CD14-positive monocyte (primary cell): Measurements from ENCODE around the gene TMEM184B. TPM values are rescaled to one million over a fixed set of nuclear protein-coding genes. Genes with fewer than 3 reads are reported as not detected.

ENCODE experiments used
- DNase-seq, 3 donors: peaks; one replicate each; pipeline ENCODE4 v3.0.0-alpha.2; 2011 to 2022
- H2AFZ ChIP-seq: 2 replicates; pipeline ENCODE4 v1.6.0; 2012; ENCODE audit warnings: mild to moderate bottlenecking, low read depth, low read length, inconsistent platforms; ENCODE audit not compliant: insufficient read depth, poor library complexity, severe bottlenecking
- H3K27ac ChIP-seq, 2 donors: 1 replicate in 1 of 2; 2 replicates in 1 of 2; pipeline ENCODE4 v1.5.1; 2012 to 2013; ENCODE audit warnings: low read length in 2 of 2, control low read depth in 1 of 2, inconsistent platforms in 1 of 2, low read depth in 1 of 2, mild to moderate bottlenecking in 1 of 2
- H3K27me3 ChIP-seq, 2 donors: one replicate each; pipeline versions ENCODE4 v1.6.0 to v1.6.1; 2011 to 2013; ENCODE audit warnings: low read length in 2 of 2; ENCODE audit not compliant: control insufficient read depth in 2 of 2, insufficient read depth in 2 of 2
- H3K36me3 ChIP-seq, 2 donors: replicated peaks in 1 of 2; 1 replicate in 1 of 2; 2 replicates in 1 of 2; pipeline versions ENCODE4 v1.5.1 to v1.6.1; 2012 to 2013; ENCODE audit warnings: low read length in 2 of 2, control low read depth in 1 of 2, inconsistent platforms in 1 of 2, mild to moderate bottlenecking in 1 of 2; ENCODE audit not compliant: insufficient read depth in 2 of 2, control insufficient read depth in 1 of 2
- H3K4me1 ChIP-seq, 2 donors: 1 replicate in 1 of 2; 2 replicates in 1 of 2; pipeline versions ENCODE4 v1.5.1 to v1.6.1; 2012 to 2013; ENCODE audit warnings: low read length in 2 of 2, control low read depth in 1 of 2, inconsistent platforms in 1 of 2, mild to moderate bottlenecking in 1 of 2, moderate library complexity in 1 of 2; ENCODE audit not compliant: insufficient read depth in 2 of 2, control insufficient read depth in 1 of 2
- H3K4me2 ChIP-seq: replicated peaks from 2 replicates; pipeline ENCODE3; 2012; ENCODE audit warnings: low read length, moderate library complexity, mild to moderate bottlenecking; ENCODE audit not compliant: poor library complexity, severe bottlenecking; ENCODE audit errors: extremely low read depth
- H3K4me3 ChIP-seq, 3 experiments: fragments of 200-600 bp in 1 of 3; sonication (generic) in 1 of 3; replicated peaks in 1 of 3; 1 replicate in 2 of 3; 2 replicates in 1 of 3; pipeline ENCODE4 v1.5.1; 2011 to 2013; ENCODE audit warnings: low read length in 3 of 3, mild to moderate bottlenecking in 3 of 3, control low read depth in 2 of 3, low read depth in 2 of 3, inconsistent platforms in 1 of 3, moderate library complexity in 1 of 3
- H3K79me2 ChIP-seq: 2 replicates; pipeline ENCODE4 v1.6.0; 2012; ENCODE audit warnings: mild to moderate bottlenecking, control low read depth, inconsistent platforms, low read length, moderate library complexity; ENCODE audit not compliant: insufficient read depth
- H3K9ac ChIP-seq: 2 replicates; pipeline ENCODE4 v1.6.0; 2017; ENCODE audit warnings: low read length, mild to moderate bottlenecking; ENCODE audit not compliant: insufficient read depth, poor library complexity, severe bottlenecking
- H3K9me3 ChIP-seq, 2 donors: replicated peaks in 1 of 2; 1 replicate in 1 of 2; 2 replicates in 1 of 2; pipeline versions ENCODE4 v1.5.1 to v1.6.1; 2012 to 2013; ENCODE audit warnings: low read length in 2 of 2, control low read depth in 1 of 2; ENCODE audit not compliant: control insufficient read depth in 1 of 2, insufficient read depth in 1 of 2
- H4K20me1 ChIP-seq: 2 replicates; pipeline ENCODE4 v1.6.0; 2012; ENCODE audit warnings: mild to moderate bottlenecking, low read length, control low read depth, moderate library complexity; ENCODE audit not compliant: insufficient read depth
- H3K27ac Mint-ChIP-seq, 7 donors: one replicate each; pipeline ENCODE4 v1.8.0; 2020; ENCODE audit warnings: mild to moderate bottlenecking in 7 of 7, mixed read lengths in 7 of 7, moderate library complexity in 6 of 7, inconsistent platforms in 2 of 7
- H3K27me3 Mint-ChIP-seq, 3 donors: one replicate each; pipeline ENCODE4 v1.8.0; 2021 to 2022; ENCODE audit warnings: low read depth in 3 of 3, mild to moderate bottlenecking in 3 of 3, mixed read lengths in 3 of 3, moderate library complexity in 3 of 3, inconsistent platforms in 1 of 3
- H3K36me3 Mint-ChIP-seq, 2 donors: one replicate each; pipeline ENCODE4 v1.8.0; 2020; ENCODE audit warnings: mixed read lengths in 2 of 2, inconsistent platforms in 1 of 2, mild to moderate bottlenecking in 1 of 2
- H3K4me1 Mint-ChIP-seq: one replicate; pipeline ENCODE4 v1.8.0; 2020; ENCODE audit warnings: mild to moderate bottlenecking, mixed read lengths
- H3K4me3 Mint-ChIP-seq, 2 donors: one replicate each; pipeline ENCODE4 v1.8.0; 2020; ENCODE audit warnings: mild to moderate bottlenecking in 2 of 2, mixed read lengths in 2 of 2, moderate library complexity in 1 of 2
- H3K9me3 Mint-ChIP-seq, 7 donors: one replicate each; pipeline ENCODE4 v1.8.0; 2020 to 2022; ENCODE audit warnings: mixed read lengths in 7 of 7, mild to moderate bottlenecking in 6 of 7, moderate library complexity in 6 of 7, inconsistent platforms in 2 of 7
- WGBS: methylation state at CpG from one replicate; pipeline ENCODE4 v1.1.5; 2013; ENCODE audit warnings: missing lambda C conversion rate; ENCODE audit not compliant: insufficient coverage; 5-methylcytosine and 5-hydroxymethylcytosine counted together
- intact Hi-C, 2 donors: fragments of 100-400 bp; cut with micrococcal nuclease; formaldehyde crosslinking; loops; one replicate each; pipeline versions ENCODE4 v1.15.0 to v1.15.1; 2023
- polyA plus RNA-seq, 3 donors: library from polyadenylated mRNA; depleted of rRNA in 1 of 3; unstranded in 2 of 3; stranded (reverse) in 1 of 3; fragments of 300-500 nt in 2 of 3; fragments of >200 nt in 1 of 3; fragmentation: Illumina TruSeq in 2 of 3; gene quantifications; 1 replicate in 2 of 3; 2 replicates in 1 of 3; pipeline ENCODE4 v1.2.3, GENCODE V29; 2012 to 2021
- TF ChIP-seq, protein P1 (sequence below): fragments of 200-600 bp; IDR thresholded peaks from one replicate; pipeline ENCODE4 v1.8.0; 2022; ENCODE audit warnings: antibody characterized with exemption, mild to moderate bottlenecking

TMEM184B gene
- polyA plus RNA-seq, 3 donors: 7.4 to 17.7 (median 10.6) TPM

DNA sequence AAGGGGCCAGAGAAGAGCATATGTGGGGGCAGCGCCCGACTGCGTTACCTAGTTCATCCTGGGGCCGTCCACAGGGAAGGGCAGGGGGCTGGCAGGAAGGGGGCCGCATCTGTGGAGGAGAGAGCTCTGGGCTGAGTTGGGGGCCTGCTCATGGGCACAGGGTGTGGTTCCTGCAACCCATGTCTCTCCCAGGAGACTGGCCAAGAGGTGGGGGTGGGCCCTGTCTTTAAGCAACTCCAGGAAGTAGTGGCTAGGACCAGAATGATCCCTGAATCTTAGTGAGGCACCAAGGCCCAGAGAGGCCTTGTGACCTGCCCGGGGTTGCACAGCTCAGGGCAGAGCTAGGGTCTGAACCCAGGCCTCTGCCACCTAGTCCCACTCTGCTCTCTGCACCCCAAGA lies 22.5 kb upstream of the TMEM184B start:
- 91% methylated on average over 6 of the region's 6 CpGs for WGBS
- Histone ChIP-seq H3K9me3 (no peaks in the 10 kb centered on the region), H3K36me3 (peaks cover 52 to 72% of the 10 kb centered on the region in 2 donors), H3K4me3 (no peak overlapping the region), H3K4me1 (no peaks in the 10 kb centered on the region), H4K20me1 (no peaks in the 10 kb centered on the region), H3K27me3 (no peaks in the 10 kb centered on the region), H2AFZ (no peak overlapping the region), H3K9ac (no peak overlapping the region), H3K4me2 (no peak overlapping the region), H3K27ac (no peak overlapping the region), H3K79me2 (no peaks in the 10 kb centered on the region)
- TF ChIP-seq, protein P1, sequence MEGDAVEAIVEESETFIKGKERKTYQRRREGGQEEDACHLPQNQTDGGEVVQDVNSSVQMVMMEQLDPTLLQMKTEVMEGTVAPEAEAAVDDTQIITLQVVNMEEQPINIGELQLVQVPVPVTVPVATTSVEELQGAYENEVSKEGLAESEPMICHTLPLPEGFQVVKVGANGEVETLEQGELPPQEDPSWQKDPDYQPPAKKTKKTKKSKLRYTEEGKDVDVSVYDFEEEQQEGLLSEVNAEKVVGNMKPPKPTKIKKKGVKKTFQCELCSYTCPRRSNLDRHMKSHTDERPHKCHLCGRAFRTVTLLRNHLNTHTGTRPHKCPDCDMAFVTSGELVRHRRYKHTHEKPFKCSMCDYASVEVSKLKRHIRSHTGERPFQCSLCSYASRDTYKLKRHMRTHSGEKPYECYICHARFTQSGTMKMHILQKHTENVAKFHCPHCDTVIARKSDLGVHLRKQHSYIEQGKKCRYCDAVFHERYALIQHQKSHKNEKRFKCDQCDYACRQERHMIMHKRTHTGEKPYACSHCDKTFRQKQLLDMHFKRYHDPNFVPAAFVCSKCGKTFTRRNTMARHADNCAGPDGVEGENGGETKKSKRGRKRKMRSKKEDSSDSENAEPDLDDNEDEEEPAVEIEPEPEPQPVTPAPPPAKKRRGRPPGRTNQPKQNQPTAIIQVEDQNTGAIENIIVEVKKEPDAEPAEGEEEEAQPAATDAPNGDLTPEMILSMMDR: no peak
- Mint-ChIP-seq H3K4me3 (no peak overlapping the region), H3K27me3 (peaks cover 0 to 2% (median 1%) of the 10 kb centered on the region in 3 donors), H3K27ac (peak overlapping the region in 1 of 7 donors; percentile 18), H3K9me3 (peaks cover 0 to 3% (median 0%) of the 10 kb centered on the region in 7 donors), H3K4me1 (peaks cover 1% of the 10 kb centered on the region), H3K36me3 (peaks cover 48 to 68% of the 10 kb centered on the region in 2 donors)
- intact Hi-C loops: loop anchor here (5.0 kb wide), 1 partner anchor 57 kb away; no protein-coding TSS in a partner anchor
- DNase-seq: no peak

DNA sequence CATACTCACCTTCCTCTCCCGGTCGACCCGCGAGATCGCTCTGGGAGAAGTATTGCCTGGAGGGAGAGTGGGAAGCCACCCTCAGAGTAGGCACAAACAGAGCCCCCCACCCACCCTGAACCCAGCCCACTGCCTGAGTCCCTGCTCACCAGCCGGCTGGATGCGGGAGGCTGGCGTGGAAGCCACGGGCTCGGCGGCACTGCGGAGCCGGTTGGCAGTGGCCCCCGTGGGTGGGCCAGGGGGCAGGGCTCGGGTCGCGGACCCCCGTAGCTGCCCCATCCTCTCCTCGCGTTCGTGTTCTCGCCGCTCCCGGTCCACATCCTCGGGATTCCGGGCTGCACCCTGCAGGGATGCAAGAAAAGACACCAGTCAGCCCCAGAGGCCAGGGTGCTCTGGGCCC lies 21.4 kb upstream of the TMEM184B start:
- no peak overlapping the region for H3K4me3 ChIP-seq
- H3K79me2 ChIP-seq: no peaks in the 10 kb centered on the region
- H3K27me3 Mint-ChIP-seq: peaks cover 0 to 2% (median 1%) of the 10 kb centered on the region in 3 donors
- H3K36me3 ChIP-seq: peaks cover 40 to 61% of the 10 kb centered on the region in 2 donors
- no peak overlapping the region for H3K9ac ChIP-seq
- H3K9me3 ChIP-seq: no peaks in the 10 kb centered on the region
- 98% methylated on average over 16 of the region's 26 CpGs for WGBS
- H3K27ac Mint-ChIP-seq: peak overlapping the region in 1 of 7 donors; percentile 15
- no peak overlapping the region for H3K4me2 ChIP-seq
- peaks cover 0 to 5% of the 10 kb centered on the region in 2 donors for H3K4me1 ChIP-seq
- no peak overlapping the region for H2AFZ ChIP-seq
- no peak for DNase-seq
- intact Hi-C loops: no loop called here
- TF ChIP-seq, protein P1: no peak
- peaks cover 41 to 58% of the 10 kb centered on the region in 2 donors for H3K36me3 Mint-ChIP-seq
- H3K4me3 Mint-ChIP-seq: no peak overlapping the region
- H3K27ac ChIP-seq: no peak overlapping the region
- peaks cover 9% of the 10 kb centered on the region for H3K4me1 Mint-ChIP-seq
- no peaks in the 10 kb centered on the region for H3K27me3 ChIP-seq
- H4K20me1 ChIP-seq: no peaks in the 10 kb centered on the region
- peaks cover 0 to 3% (median 0%) of the 10 kb centered on the region in 7 donors for H3K9me3 Mint-ChIP-seq
